GM23248 (cell line): ENCODE measurements around the gene ARHGAP10. TPM values are rescaled to one million over a fixed set of nuclear protein-coding genes. Genes with fewer than 3 reads are reported as not detected.

Source experiments
- DNase-seq: peaks from one replicate; pipeline ENCODE4 v3.0.0-alpha.2; 2015
- H2AFZ ChIP-seq: fragments of 200-600 bp; sonication (generic); 2 replicates; pipeline ENCODE4 v1.6.1; 2016; ENCODE audit warnings: antibody characterized with exemption
- H3F3A ChIP-seq: fragments of 200-600 bp; sonication (generic); 2 replicates; pipeline ENCODE4 v1.6.1; 2016; ENCODE audit warnings: mild to moderate bottlenecking, antibody characterized with exemption, mixed run types; ENCODE audit not compliant: insufficient read depth
- H3K27ac ChIP-seq: fragments of 200-600 bp; sonication (generic); 2 replicates; pipeline ENCODE4 v1.5.1; 2016; ENCODE audit warnings: mild to moderate bottlenecking
- H3K27me3 ChIP-seq: fragments of 200-600 bp; sonication (generic); replicated peaks from 2 replicates; pipeline ENCODE4 v1.6.1; 2016; ENCODE audit warnings: mild to moderate bottlenecking; ENCODE audit not compliant: insufficient read depth
- H3K36me3 ChIP-seq: fragments of 200-600 bp; sonication (generic); 2 replicates; pipeline ENCODE4 v1.6.1; 2016; ENCODE audit warnings: low read depth, mild to moderate bottlenecking
- H3K4me1 ChIP-seq: fragments of 200-600 bp; sonication (generic); 2 replicates; pipeline ENCODE4 v1.6.1; 2016; ENCODE audit warnings: mild to moderate bottlenecking; ENCODE audit not compliant: insufficient read depth
- H3K4me2 ChIP-seq: fragments of 200-600 bp; sonication (generic); one replicate; pipeline ENCODE4 v1.6.1; 2016; ENCODE audit warnings: mild to moderate bottlenecking; ENCODE audit not compliant: unreplicated experiment
- H3K4me3 ChIP-seq: fragments of 200-600 bp; sonication (generic); 2 replicates; pipeline ENCODE4 v1.5.1; 2016; ENCODE audit warnings: mild to moderate bottlenecking
- H3K79me2 ChIP-seq: fragments of 200-600 bp; sonication (generic); 2 replicates; pipeline ENCODE4 v1.6.1; 2016; ENCODE audit warnings: mild to moderate bottlenecking; ENCODE audit not compliant: insufficient read depth
- H3K9ac ChIP-seq: fragments of 200-600 bp; sonication (generic); 2 replicates; pipeline ENCODE4 v1.6.1; 2016; ENCODE audit warnings: mild to moderate bottlenecking
- H3K9me2 ChIP-seq: fragments of 200-600 bp; sonication (generic); 2 replicates; pipeline ENCODE4 v1.6.1; 2016; ENCODE audit warnings: mixed run types, mild to moderate bottlenecking, moderate library complexity; ENCODE audit not compliant: insufficient read depth
- H3K9me3 ChIP-seq: fragments of 200-600 bp; sonication (generic); one replicate; pipeline ENCODE4 v1.6.1; 2017; ENCODE audit warnings: low read depth
- H4K20me1 ChIP-seq: fragments of 200-600 bp; sonication (generic); 2 replicates; pipeline ENCODE4 v1.6.0; 2016; ENCODE audit not compliant: insufficient read depth
- EZH2 ChIP-seq: fragments of 200-600 bp; sonication (generic); IDR thresholded peaks from 2 replicates; pipeline ENCODE4 v1.6.1; 2018; ENCODE audit warnings: antibody characterized with exemption, mild to moderate bottlenecking; ENCODE audit not compliant: insufficient read depth, poor library complexity, severe bottlenecking
- EZH2phosphoT487 ChIP-seq: fragments of 200-600 bp; sonication (generic); IDR thresholded peaks from 2 replicates; pipeline ENCODE4 v1.6.1; 2018; ENCODE audit warnings: antibody characterized with exemption, moderate library complexity, mild to moderate bottlenecking, low read depth; ENCODE audit not compliant: insufficient read depth
- WGBS, 2 experiments: methylation state at CpG; one replicate each; pipeline ENCODE4 v1.1.6; 2015 to 2017; ENCODE audit warnings: low lambda C conversion rate in 2 of 2, low coverage in 1 of 2; ENCODE audit errors: missing lambda C conversion rate in 2 of 2; 5-methylcytosine and 5-hydroxymethylcytosine counted together
- in situ Hi-C: fragments of 300-500 bp; cut with MboI; formaldehyde crosslinking; loops from 2 replicates; pipeline ENCODE4 v1.15.0; 2020
- polyA plus RNA-seq: library from polyadenylated mRNA; unstranded; fragments of >200 nt; fragmentation: Nextera tagmentation; extraction: Ambion mirVana; gene quantifications from 2 replicates; pipeline ENCODE4 v1.2.1, GENCODE V29; 2016
- total RNA-seq: library from RNA; depleted of rRNA; stranded (reverse); fragments of >200 nt; shearing (Covaris generic); gene quantifications from 2 replicates; pipeline ENCODE4 v1.2.3, GENCODE V29; 2014

The ARHGAP10 gene
- total and polyA plus RNA-seq, 2 experiments from 2014 or later = 19.5 to 24.8 TPM

- Histone ChIP-seq H3K9ac (no peak overlapping the region), H3K4me1 (no peaks in the 10 kb centered on the region), H3K27me3 (no peaks in the 10 kb centered on the region), H3K9me2 (no peaks in the 10 kb centered on the region; the same call in 1 of the 2 replicates), H3F3A (peaks cover 4% of the 10 kb centered on the region; the same call in 1 of the 2 replicates), H3K36me3 (no peaks in the 10 kb centered on the region), H3K9me3 (no peaks in the 10 kb centered on the region), H3K4me3 (no peak overlapping the region), H3K4me2 (no peak overlapping the region), H3K79me2 (peaks cover 86% of the 10 kb centered on the region), H4K20me1 (no peaks in the 10 kb centered on the region), H3K27ac (no peak overlapping the region), H2AFZ (no peak overlapping the region)
- in situ Hi-C loops = no loop called here
- DNase-seq = no peak
- WGBS, 2 experiments = 91 to 96% methylated on average over 8 of the region's 8 CpGs
- TF ChIP-seq EZH2 (no peak), EZH2phosphoT487 (no peak)
Measured at GRCh38 chr4:148015468-148015867, 283.6 kb downstream of the ARHGAP10 start.

- no peak overlapping the region for H3K9ac ChIP-seq
- no peak for DNase-seq
- H3K4me2 ChIP-seq = no peak overlapping the region
- H3F3A ChIP-seq = peaks cover 4% of the 10 kb centered on the region; the same call in 1 of the 2 replicates
- no peaks in the 10 kb centered on the region for H3K36me3 ChIP-seq
- in situ Hi-C loops = no loop called here
- no peak overlapping the region for H2AFZ ChIP-seq
- H3K4me1 ChIP-seq = no peaks in the 10 kb centered on the region
- H3K27me3 ChIP-seq = no peaks in the 10 kb centered on the region
- no peak overlapping the region for H3K27ac ChIP-seq
- H3K79me2 ChIP-seq = peaks cover 82% of the 10 kb centered on the region
- H3K9me3 ChIP-seq = no peaks in the 10 kb centered on the region
- no peaks in the 10 kb centered on the region for H4K20me1 ChIP-seq
- H3K4me3 ChIP-seq = no peak overlapping the region
- 90 to 94% methylated on average over 6 of the region's 6 CpGs for WGBS, 2 experiments
- no peak for TF ChIP-seq EZH2phosphoT487
- TF ChIP-seq EZH2 = no peak
- H3K9me2 ChIP-seq = no peaks in the 10 kb centered on the region
Measured at GRCh38 chr4:148016063-148016637, 284.3 kb downstream of the ARHGAP10 start.

GRCh38 chr4:148017801-148018200 lies 285.9 kb downstream of the ARHGAP10 start:
- H3K36me3 ChIP-seq = no peaks in the 10 kb centered on the region
- H2AFZ ChIP-seq = no peak overlapping the region
- H4K20me1 ChIP-seq = no peaks in the 10 kb centered on the region
- no peak for DNase-seq
- H3K4me3 ChIP-seq = no peak overlapping the region
- H3K9me3 ChIP-seq = no peaks in the 10 kb centered on the region
- no peaks in the 10 kb centered on the region for H3K27me3 ChIP-seq
- H3K4me2 ChIP-seq = no peak overlapping the region
- peaks cover 82% of the 10 kb centered on the region for H3K79me2 ChIP-seq
- no peaks in the 10 kb centered on the region for H3K4me1 ChIP-seq
- TF ChIP-seq EZH2phosphoT487 (no peak), EZH2 (no peak)
- in situ Hi-C loops = no loop called here
- no peak overlapping the region for H3K27ac ChIP-seq
- no peak overlapping the region for H3K9ac ChIP-seq
- 45 to 64% methylated on average over 5 of the region's 5 CpGs for WGBS, 2 experiments
- H3K9me2 ChIP-seq = no peaks in the 10 kb centered on the region
- peaks cover 4% of the 10 kb centered on the region; the same call in 1 of the 2 replicates for H3F3A ChIP-seq

- Histone ChIP-seq H3K4me1 (peaks cover 13% of the 10 kb centered on the region), H3K27me3 (no peaks in the 10 kb centered on the region), H3K9me3 (no peaks in the 10 kb centered on the region), H3K4me2 (no peak overlapping the region), H3K9me2 (no peaks in the 10 kb centered on the region), H3F3A (peaks cover 29% of the 10 kb centered on the region), H2AFZ (no peak overlapping the region), H3K79me2 (peaks cover 70% of the 10 kb centered on the region), H3K9ac (no peak overlapping the region), H3K36me3 (no peaks in the 10 kb centered on the region), H3K27ac (no peak overlapping the region), H3K4me3 (no peak overlapping the region), H4K20me1 (no peaks in the 10 kb centered on the region)
- no peak for TF ChIP-seq EZH2
- no peak for TF ChIP-seq EZH2phosphoT487
- no peak for DNase-seq
- WGBS, 2 experiments = 57 to 74% methylated on average over 1 of the region's 1 CpG
- in situ Hi-C loops = no loop called here
Measured at GRCh38 chr4:148021686-148022085, 289.8 kb downstream of the ARHGAP10 start.
